Epithelial cell of prostate (primary cell): ENCODE data around the gene GALNT6.
"Not testable (repeated sequence)": the region's sequence is repeated elsewhere in the genome, so short reads cannot be mapped to it uniquely, and the experiment has no call there.

ENCODE experiments used
- DNase-seq: peaks from one replicate; pipeline ENCODE4 v3.0.0-alpha.2; 2011; ENCODE audit warnings: low read depth, low spot score
- H3K27ac ChIP-seq: fragments of 450-650 bp; 2 replicates; pipeline ENCODE4 v1.5.1; 2017; ENCODE audit warnings: mild to moderate bottlenecking

The GALNT6 gene

DNA sequence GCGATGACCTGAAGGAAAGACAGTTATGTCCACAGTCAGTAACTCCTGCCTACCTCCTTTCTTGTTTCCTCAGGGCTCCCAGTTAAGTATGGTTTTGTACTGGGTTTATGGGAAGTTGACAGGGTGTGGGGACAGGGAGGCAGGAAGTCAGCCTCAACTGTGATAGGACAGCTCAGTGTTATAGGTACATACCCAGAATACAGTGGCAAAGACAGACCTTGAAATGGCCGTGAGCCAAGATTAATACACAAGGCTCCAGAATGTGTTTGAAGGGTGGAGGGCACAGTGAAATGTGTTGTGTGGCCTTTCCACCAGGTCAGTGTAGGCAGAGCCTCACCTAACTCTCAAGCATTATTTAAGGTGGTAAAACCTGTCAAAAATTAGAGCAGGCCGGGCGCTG is 62.6 kb downstream of the GALNT6 start:
- no peak for DNase-seq
- no peak overlapping the region for H3K27ac ChIP-seq

DNA sequence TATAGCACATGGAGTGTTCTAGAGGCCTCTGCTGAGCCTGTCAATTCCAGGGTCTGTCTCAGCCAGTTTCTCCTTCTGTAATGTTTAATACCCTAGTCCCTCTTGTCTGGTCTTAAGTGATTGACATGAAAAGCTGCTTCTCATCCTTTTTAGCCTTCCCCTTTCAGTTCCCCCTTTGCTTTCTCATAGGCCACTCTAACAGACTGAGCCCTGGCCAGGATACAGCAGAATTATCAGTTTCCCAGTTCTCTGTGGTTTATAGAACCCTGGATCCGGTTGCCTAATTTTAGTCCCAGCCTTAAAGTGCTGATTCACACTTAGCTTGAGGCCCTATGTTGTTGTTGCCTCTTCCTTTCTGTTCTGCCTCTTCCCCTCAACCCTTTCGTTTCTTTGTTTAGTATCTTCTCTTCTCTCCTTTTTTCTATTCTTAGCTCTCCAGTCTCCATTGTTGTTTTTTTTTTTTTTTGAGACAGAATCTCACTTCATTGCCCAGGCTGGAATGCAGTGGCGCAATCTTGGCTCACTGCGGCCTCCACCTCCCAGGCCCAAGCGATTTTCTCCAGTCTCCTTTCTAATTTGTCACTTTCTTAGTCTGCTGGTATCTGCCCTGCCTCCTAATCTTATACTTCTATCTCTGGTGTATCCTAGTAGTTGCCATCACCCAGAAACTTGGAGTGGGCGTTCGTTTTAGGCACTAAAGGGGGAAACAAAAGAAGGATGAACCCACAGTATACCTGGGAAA is 64.3 kb downstream of the GALNT6 start:
- H3K27ac ChIP-seq: peak overlapping the region; percentile 57
- no peak for DNase-seq

DNA sequence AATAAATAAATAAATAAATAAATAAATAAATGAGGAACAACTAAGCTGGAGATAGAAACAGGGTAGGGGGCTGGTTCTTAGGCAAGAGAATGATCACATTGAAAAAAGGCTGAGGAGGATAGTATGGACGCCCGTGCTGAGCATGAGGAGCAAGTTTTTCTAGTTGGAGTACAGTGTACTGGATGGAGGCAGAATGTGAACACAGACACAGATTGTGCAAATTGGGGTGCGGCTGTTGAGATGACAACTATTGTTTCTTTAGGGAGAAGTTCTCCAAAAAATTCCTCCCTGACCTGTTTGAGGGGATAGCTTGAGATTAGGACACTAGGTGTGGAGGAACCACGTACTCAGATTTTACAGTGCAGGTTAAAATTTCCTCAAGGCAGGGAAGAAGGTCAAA is 66.3 kb downstream of the GALNT6 start:
- DNase-seq: no peak
- no peak overlapping the region for H3K27ac ChIP-seq

DNA sequence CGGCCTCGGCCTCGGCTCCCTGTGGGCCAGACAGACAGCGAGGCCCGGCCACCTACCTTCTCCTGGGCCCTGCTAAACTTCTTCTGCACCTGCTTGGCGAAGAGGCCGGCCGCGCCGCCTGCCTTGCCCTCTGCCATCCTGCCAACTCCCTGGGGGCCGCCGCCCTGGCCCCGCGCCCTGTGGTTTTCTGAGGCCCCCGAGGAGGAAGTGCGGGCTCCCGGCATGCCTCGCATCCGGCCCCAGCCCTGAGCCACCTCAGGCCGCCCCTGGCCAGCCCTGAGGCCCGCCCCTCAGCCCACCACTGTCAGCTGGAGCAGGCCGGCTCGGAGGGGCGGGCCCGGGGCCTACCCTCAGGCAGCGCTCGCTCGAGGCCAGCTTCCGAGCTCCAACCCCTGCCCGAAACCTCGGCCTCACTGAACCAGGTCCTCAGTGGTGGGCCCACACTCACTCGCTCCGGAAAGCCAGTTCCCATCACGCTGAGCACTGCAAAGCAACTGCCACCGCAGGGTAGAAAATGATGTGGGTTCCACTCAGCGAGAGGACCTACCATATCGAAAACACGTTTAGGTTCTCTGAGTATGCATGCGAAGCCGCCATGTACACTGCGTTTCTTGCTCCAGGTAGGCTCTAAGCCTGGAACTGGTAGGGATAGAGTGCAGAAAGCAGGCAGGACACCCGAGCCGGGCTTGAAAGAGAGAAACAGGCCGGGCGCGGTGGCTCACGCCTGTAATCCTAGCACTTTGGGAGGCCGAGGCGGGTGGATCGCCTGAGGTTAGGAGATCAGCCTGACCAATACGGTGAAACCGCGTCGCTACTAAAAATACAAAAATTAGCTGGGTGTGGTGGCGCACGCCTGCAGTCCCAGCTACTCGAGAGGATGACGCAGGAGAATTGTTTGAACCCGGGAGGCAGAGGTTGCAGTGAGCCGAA is 67.0 kb downstream of the GALNT6 start, which contains the start of gene BIN2:
TSS of gene BIN2 (minus strand) at position 209 of the 930 bp plus-strand sequence. CDS start at position 137, 72 bp downstream.
- DNase-seq: no peak
- H3K27ac ChIP-seq: no peak within 1 kb of the TSS

DNA sequence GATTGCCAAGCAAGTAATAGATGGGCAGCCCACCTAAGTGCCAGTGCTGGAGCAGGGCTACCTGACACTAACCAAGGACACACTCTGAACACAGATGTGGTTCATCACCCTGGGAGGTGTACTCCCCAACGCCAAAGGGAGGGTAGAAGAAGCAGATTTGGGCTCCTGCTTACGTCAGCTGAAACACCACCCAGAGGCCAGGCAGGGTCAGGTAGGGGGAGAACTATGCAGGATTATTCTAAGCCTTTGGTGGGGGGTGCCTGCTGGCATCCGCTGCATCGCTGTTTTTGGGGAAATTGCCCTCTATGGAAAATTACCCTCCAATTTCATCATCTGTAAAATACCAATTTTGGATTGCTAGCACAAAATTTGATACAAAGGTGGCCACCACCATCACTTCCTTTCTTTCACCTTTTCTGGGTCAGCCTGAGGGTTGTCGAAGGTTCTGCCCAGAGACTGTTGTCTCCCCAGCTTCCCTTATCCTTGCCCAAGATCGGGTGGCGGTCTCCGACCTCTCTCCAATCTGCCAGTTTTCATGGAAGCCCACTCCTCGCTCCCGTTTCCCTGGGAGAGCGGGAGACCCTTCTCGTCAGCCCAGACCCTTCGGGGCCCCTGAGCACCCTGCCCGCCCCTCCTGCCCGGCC is 67.8 kb downstream of the GALNT6 start:
- no peak overlapping the region for H3K27ac ChIP-seq
- no peak for DNase-seq

DNA sequence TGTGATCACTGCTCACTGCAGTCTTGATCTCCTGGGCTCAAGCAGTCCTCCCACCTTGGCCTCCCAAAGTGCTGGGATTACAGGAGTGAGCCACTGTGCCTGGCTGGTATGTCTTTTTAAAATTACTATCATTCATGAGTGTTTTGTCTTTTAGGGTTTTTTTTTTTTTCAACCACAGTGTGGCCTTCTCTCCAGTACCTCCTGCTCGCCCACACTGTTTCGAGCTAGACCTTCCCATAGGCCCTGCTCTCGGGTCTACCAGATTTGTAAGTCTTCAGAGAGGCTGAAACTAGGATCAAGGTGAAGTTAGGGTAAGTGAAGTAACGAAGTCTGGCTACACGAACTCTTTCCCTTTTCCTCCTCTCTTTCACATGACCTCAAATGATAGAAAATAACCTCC is 68.8 kb downstream of the GALNT6 start:
- no peak overlapping the region for H3K27ac ChIP-seq
- no peak for DNase-seq

DNA sequence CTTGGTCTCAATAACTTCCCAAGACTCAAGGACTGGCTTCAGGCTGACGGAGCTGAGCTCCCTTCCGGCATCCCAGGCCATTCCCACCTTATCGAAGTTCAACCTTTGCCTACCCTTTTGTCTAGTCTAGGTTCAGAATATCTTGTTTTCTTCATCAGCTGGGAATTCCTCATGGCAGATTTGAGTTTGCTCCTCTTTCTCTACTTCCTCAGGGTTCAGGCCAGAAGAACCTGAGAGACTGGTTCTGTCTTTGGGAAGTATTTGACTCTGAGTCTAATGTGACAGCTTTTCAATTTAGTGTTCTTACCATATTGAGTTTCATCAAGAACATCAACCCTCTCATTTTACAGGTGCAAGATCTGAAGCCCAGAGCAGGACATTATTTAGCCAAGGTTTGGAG is 69.3 kb downstream of the GALNT6 start:
- no peak for DNase-seq
- H3K27ac ChIP-seq: no peak overlapping the region

DNA sequence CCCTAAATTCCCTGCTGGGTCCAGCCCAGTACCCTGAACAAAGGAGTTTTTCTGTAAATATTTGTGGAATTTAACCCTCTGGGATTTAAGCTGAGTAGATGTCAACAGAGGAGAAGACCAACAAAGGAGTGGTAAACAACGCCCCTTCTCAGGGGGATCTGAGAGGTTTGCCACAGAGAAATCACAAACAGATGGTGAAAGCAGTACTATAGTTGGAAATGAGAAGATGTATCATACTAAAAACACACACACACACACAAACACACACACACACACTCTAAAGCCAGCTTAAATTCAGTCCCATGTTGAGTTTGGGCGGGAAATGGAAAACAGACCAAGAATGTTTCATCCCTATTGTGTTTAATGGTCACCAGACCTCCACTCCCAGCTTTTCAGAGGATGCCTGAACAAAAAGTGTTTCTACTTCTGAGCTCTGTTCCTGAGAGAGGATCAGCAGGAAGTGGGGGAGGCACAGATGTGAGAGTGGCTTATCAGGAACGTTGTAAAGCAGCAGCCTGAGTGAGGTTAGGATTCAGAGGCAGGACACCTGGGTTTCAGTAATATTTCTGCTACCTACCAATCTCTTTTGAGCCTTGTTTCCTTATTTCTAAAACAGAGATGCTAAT is 70.4 kb downstream of the GALNT6 start:
- no peak for DNase-seq
- H3K27ac ChIP-seq: no peak overlapping the region

DNA sequence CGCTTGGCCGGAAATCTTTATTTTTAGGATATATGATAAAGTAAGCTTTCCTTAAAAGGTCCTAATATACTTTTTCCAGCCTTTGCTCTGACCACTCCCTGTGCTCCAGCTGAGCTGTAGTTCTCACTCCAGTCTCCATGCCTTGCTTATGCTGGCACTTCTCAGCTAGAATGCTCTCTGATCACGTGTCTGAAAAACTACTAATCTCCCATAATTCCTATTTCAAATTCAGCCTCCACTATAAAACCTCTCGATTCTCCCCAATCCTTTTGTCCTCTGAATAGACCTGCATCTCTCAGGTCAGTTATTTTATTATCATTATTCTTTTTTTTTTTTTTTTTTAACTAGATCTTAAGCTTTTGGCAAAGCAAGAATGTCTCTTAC is 70.9 kb downstream of the GALNT6 start:
- H3K27ac ChIP-seq: no peak overlapping the region
- DNase-seq: no peak

DNA sequence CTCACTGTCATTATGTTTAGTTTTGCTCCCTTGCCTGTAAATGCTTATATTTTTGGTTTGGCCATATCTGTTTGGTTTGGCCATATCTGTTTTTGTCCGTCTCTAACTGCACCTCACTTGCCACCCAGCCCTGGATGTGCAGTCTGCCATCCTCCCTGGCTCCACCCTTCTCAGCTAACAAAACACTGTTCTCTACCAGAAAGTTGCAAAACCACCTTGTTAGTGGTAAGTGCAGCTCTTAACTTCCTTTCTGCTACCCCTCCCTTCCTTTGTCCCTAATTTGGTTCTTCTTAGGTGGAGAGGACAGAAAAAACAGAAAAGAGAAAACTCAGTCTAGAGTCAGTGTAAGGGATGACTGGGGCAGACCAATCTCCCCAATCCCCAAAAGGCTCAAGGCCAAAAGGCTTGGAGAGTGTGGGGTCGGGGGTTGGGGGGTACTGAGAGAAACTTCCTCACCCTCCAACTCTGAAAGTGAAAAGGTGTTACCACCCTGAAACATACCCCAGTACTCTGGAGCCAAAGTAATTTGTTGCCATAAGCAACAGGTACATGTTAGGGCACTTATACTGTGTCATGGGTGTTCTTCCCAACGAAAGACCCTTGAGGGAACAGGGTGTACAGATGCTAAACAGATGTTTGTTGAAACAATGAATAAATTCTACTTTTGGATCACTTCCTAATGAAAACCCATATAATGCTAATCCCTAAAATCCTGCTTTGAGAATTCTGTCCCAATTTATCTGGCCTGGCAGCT is 72.2 kb downstream of the GALNT6 start:
- H3K27ac ChIP-seq: no peak overlapping the region
- no peak for DNase-seq

DNA sequence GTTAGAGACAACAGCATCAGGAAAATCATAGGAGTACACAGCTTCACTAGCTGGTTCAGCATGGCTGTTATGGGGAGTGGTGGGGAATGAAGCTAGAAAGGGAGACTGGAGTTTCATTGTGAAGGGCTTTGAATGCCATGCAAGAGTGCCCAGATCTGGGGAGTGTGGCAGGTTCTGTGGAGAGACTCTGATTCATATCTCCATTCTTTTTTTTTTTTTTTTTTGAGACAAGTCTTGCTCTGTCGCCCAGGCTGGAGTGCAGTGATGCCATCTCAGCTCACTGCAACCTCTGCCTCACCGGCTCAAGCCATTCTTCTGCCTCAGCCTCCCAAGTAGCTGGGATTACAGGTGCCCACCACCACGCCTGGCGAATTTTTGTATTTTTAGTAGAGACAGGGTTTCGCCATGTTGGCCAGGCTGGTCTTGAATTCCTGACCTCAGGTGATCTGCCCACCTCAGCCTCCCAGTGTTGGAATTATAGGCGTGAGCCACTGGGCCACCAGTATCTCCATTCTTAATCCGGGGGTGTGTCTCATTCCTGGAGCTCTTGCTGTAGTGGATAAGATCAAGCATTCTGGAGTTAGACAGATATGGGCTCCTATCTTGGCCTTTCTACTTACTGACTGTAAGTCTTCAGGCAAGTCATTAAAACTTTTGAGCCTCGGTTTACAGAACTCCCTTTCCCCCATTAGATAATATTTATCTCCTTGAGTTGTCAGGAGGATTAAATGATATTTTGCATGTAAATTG is 73.0 kb downstream of the GALNT6 start:
- DNase-seq, H3K27ac ChIP-seq: not testable (repeated sequence)

DNA sequence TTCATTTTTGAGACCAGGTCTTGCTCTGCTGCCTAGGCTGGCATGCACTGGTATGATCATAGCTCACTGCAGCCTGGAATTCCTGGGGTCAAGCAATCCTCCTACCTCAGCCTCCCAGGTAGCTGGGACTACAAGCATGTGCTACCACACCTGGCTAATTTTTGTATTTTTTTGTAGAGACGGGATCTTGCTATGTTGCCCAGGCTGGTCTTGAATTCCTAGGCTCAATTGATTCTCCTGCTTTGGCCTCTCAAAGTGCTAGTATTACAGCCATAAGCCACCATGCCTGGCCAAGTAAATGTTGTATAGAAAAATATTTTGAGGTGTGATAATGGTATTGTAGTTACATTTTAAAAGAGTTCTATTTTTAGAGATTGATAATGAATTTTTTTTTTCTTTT is 79.8 kb downstream of the GALNT6 start:
- no peak for DNase-seq
- no peak overlapping the region for H3K27ac ChIP-seq

DNA sequence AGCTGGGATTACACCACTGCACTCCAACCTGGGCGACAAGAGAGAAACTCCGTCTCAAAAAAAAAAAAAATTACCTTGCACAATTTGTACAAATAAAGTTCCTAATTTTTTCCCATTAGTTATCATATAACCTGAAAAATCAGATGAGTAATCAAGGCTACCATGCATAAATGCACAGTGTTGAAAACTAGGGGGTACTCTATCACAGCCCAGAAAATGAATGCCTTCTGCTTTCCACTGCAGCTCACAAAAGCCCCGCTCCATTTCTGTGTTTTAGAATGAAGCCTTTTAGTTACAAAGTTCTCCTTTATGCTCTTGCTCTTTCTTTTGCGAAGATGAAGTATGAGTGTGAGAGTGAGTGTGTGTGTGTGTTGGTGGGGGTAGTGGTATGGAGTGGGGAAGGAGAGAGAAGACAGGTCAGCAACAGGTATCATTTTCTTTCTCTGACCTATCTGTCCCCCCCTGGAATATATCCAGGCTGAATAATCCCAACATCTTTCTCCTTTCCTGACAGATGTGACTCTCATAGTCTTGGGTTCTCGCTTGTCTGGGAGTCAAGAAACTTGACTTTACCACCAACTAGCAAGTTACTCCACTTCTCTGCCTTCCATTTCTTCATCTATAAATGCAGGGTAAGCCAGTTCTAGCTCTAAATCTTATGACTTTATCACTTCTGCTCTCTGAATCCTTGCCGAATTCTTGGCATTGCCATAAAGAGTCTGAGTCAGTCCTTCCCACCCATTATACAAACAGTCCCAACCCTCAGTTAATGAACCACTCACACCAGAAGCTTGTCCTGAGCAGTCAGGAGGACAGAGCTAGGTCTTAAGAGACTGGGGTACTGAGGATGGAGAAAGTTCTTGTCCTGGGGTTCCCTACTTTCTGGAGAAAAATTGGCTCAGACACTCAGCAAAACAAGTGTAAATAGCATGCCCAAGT is 83.3 kb downstream of the GALNT6 start:
- peak; percentile 73 for DNase-seq
- H3K27ac ChIP-seq: peak overlapping the region; percentile 81

DNA sequence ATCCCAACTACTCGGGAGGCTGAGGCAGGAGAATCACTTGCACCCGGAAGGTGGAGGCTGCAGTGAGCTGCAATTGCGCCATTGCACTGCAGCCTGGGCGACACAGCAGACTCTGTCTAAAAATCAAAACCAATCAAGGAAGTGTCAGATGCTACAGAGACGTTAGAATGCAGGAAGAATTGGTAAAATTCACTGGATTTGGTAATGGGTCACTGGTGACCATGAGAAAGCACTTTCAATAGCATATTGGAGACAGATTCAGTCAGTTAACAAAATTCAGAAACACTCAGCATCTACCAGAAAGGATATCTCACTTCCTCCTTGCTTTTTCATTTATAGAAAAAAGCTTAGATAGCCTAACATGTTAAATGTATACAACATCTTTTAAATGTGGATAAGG is 84.7 kb downstream of the GALNT6 start:
- H3K27ac ChIP-seq: no peak overlapping the region
- no peak for DNase-seq
